ENCODE measurements around the gene SLC35F3. TPM values are rescaled to one million over a fixed set of nuclear protein-coding genes. Genes with fewer than 3 reads are reported as not detected.

Gene SLC35F3
- total and polyA plus RNA-seq, 9 donors, result 0.04 to 0.69 (median 0.17) TPM; not detected in 3

DNA sequence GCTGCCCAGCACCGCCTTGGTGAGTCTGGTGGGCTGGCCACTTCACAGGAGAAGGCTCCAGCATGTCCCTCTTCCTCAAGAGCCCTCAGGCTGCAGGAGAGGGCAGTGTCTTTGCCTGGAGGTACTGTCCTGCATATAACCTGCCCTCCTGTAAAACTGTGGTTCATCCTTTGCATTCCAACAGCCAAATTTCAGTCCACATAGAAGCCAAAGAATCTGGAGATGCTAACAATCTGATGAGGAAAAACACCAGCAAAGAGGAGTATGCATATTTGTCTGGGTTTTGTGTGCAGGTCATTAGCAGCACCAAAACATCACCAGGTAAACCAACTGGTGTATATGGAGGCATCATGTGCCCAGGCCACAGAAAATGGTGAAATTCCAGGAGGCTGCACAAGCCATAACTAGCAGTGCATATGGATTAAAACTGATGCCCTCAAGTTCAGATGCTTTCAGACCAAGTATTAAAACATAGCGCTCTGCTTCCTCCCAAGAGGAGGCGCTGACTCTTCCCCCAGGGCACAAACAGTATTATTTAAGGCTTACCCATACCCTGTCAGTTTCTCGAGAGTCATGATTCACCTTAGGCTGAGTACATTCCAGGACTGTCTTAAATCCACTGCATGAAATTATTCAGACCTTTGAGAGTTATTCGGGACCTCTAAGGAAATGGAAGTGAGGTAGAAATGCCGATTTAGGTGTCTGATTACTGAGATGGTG, 318.2 kb downstream of the SLC35F3 start:
- no peak for DNase-seq
- WGBS, 3 donors, result 85 to 88% (median 87%) methylated on average over 6 of the region's 6 CpGs

DNA sequence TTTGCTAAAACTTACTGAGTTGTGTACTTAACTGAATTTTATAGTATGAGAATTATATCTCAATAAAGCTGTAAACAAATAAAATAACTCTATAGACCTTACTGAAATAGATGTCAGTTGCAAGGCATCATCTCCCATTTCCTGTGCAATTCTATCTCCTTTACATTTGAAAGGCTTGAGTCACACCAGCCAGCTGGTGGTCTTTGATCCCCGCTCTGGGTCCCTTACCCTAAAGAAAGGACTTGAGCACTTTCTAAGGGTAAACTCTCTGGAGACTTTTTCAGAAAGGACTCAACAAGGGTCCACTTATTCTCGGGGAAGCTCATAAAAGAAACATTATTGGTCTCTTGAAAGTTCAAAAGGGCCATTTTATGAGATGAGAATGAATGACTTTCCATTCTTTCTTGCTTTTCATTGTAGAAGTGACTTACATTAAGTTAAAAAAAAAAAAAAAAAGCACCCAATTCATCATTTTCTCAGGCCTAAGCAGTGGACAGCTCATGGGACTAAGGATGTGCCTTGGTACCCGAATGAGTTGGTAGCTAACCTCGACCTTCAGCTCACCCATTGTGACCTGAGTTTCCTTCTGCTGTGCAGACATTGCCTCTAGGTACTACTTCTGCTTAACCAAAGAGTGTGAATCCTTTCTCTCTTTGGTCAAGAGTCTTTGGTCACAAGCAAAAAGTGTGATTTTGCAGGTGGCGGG, 321.8 kb downstream of the SLC35F3 start:
- Histone ChIP-seq H3K27me3 (no peaks in the 10 kb centered on the region), H3K36me3 (no peaks in the 10 kb centered on the region), H3K4me3 (no peak overlapping the region), H3K4me1 (ENCODE audit: insufficient read depth) (no peaks in the 10 kb centered on the region), H3K9me3 (no peaks in the 10 kb centered on the region), H3K27ac (no peak overlapping the region)
- WGBS, 3 donors, result 75 to 85% (median 76%) methylated on average over 5 of the region's 5 CpGs
- DNase-seq, result no peak
- TF ChIP-seq EP300 (IDR thresholded peaks at IDR 0.05) (no peak), POLR2A (IDR thresholded peaks at IDR 0.05) (no peak)
- TF ChIP-seq, protein P1, sequence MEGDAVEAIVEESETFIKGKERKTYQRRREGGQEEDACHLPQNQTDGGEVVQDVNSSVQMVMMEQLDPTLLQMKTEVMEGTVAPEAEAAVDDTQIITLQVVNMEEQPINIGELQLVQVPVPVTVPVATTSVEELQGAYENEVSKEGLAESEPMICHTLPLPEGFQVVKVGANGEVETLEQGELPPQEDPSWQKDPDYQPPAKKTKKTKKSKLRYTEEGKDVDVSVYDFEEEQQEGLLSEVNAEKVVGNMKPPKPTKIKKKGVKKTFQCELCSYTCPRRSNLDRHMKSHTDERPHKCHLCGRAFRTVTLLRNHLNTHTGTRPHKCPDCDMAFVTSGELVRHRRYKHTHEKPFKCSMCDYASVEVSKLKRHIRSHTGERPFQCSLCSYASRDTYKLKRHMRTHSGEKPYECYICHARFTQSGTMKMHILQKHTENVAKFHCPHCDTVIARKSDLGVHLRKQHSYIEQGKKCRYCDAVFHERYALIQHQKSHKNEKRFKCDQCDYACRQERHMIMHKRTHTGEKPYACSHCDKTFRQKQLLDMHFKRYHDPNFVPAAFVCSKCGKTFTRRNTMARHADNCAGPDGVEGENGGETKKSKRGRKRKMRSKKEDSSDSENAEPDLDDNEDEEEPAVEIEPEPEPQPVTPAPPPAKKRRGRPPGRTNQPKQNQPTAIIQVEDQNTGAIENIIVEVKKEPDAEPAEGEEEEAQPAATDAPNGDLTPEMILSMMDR (IDR thresholded peaks at IDR 0.05), result no peak
- intact Hi-C loops (cut with DNase I), result no loop called here

More for the DNA sequence above, 318.2 kb downstream of the SLC35F3 start:
- Histone ChIP-seq H3K27me3 (no peaks in the 10 kb centered on the region), H3K36me3 (no peaks in the 10 kb centered on the region), H3K4me3 (no peak overlapping the region), H3K9me3 (no peaks in the 10 kb centered on the region), H3K4me1 (ENCODE audit: insufficient read depth) (no peaks in the 10 kb centered on the region), H3K27ac (no peak overlapping the region)
- TF ChIP-seq, protein P1 (IDR thresholded peaks at IDR 0.05), result no peak
- TF ChIP-seq POLR2A (IDR thresholded peaks at IDR 0.05) (no peak), EP300 (IDR thresholded peaks at IDR 0.05) (no peak)
- intact Hi-C loops (cut with DNase I), result no loop called here

DNA sequence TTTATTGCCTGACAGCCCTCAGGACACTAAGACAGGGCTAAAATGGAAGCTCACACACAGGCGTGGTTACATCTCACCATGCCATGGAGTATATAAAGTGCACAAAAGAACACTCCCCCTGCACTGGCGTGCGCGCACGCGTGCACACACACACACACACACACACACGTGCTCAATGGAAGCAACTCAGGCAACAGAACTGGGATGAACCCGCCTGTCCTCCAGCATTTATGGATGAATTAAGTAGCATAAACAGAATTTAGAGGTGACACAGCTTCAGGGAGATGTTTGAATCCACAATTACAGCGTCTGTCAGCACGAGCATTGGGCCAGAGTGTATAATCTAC, 322.3 kb downstream of the SLC35F3 start:
- no peak for DNase-seq
- H3K9me3 ChIP-seq, result no peaks in the 10 kb centered on the region
- no peak overlapping the region for H3K27ac ChIP-seq
- no peak for TF ChIP-seq POLR2A (IDR thresholded peaks at IDR 0.05)
- no peak for TF ChIP-seq EP300 (IDR thresholded peaks at IDR 0.05)
- TF ChIP-seq, protein P1 (IDR thresholded peaks at IDR 0.05), result no peak
- intact Hi-C loops (cut with DNase I), result no loop called here
- H3K36me3 ChIP-seq, result no peaks in the 10 kb centered on the region
- no peak overlapping the region for H3K4me3 ChIP-seq
- no peaks in the 10 kb centered on the region for H3K4me1 ChIP-seq (ENCODE audit: insufficient read depth)
- WGBS, 3 donors, result 89 to 92% (median 91%) methylated on average over 10 of the region's 10 CpGs
- H3K27me3 ChIP-seq, result no peaks in the 10 kb centered on the region

DNA sequence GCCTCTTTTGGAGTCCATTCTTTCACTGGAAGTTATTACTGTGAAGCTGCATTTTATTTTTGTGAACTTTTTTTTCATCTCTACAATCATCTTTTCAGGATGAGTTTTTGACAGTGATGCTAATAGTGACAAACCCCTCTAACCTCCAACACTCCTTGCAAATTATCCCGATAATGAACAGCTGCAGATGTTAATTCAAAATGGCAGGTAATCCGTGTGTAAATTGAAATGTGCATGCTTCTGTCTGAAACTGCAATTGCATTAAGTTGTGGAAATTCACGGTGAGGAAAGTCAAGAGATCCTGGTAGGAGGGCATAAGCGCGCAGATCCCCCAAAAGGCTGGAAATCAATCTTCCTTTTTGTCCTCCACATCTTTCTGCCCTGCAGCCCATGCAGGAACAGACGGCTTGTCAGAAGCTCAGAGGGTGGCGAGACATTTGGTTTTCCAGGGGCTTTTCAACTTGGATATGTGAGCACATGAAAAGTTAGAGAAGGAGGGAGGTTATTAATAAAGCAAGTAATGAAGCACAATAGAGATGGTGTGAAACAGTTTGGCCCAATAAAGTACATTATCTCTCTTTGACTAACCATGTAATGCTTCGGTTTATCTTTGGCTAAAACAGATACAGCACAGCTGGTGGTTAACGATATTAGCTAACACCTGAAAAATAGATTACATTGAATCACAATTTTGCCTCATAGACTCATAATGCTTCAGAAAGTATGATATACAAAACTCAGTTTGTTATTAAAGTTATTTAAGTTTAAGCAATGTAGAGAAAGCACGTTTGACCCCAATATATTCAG, 325.3 kb downstream of the SLC35F3 start:
- no peaks in the 10 kb centered on the region for H3K27me3 ChIP-seq
- intact Hi-C loops (cut with DNase I), result no loop called here
- no peak overlapping the region for H3K27ac ChIP-seq
- TF ChIP-seq EP300 (IDR thresholded peaks at IDR 0.05), result no peak
- TF ChIP-seq, protein P1 (IDR thresholded peaks at IDR 0.05), result no peak
- no peak for TF ChIP-seq POLR2A (IDR thresholded peaks at IDR 0.05)
- no peak for DNase-seq
- H3K9me3 ChIP-seq, result no peaks in the 10 kb centered on the region
- H3K36me3 ChIP-seq, result no peaks in the 10 kb centered on the region
- no peak overlapping the region for H3K4me3 ChIP-seq
- 66 to 74% (median 74%) methylated on average over 10 of the region's 10 CpGs for WGBS, 3 donors
- H3K4me1 ChIP-seq (ENCODE audit: insufficient read depth), result no peaks in the 10 kb centered on the region

Measured in ovary (tissue), 9 donors.